ENCODE data around the gene SLC26A8. TPM values are rescaled to one million over a fixed set of nuclear protein-coding genes. Genes with fewer than 3 reads are reported as not detected.

Gene SLC26A8
- total RNA-seq, 1 donor = under 0.01 TPM

DNA sequence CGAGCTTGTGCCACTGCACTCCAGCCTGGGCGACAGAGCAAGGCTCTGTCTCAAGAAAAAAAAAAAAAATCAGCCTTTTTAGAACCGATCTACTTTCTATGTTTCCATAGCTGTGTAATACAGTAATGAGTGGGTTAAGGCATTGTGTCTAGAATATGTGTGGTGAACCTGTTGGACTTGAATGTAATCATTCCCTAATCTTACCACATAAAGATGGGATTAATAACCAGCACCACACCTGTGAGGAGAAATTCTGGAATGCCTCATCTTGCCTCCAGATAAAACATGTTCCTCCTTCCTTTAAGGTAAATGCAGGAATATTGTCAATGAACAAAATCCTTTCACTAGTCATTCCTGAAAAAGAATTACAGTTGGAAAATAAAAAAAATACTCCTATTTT, 46.8 kb upstream of the SLC26A8 start:
- peaks cover 64% of the 10 kb centered on the region for H3K79me2 ChIP-seq (ENCODE audit: insufficient read depth, low read length)
- no peaks in the 10 kb centered on the region for H3K9me3 ChIP-seq (ENCODE audit: low read depth, low read length)
- no peak overlapping the region for H3K27ac ChIP-seq (ENCODE audit: low read depth, low read length)
- TF ChIP-seq, protein P1, sequence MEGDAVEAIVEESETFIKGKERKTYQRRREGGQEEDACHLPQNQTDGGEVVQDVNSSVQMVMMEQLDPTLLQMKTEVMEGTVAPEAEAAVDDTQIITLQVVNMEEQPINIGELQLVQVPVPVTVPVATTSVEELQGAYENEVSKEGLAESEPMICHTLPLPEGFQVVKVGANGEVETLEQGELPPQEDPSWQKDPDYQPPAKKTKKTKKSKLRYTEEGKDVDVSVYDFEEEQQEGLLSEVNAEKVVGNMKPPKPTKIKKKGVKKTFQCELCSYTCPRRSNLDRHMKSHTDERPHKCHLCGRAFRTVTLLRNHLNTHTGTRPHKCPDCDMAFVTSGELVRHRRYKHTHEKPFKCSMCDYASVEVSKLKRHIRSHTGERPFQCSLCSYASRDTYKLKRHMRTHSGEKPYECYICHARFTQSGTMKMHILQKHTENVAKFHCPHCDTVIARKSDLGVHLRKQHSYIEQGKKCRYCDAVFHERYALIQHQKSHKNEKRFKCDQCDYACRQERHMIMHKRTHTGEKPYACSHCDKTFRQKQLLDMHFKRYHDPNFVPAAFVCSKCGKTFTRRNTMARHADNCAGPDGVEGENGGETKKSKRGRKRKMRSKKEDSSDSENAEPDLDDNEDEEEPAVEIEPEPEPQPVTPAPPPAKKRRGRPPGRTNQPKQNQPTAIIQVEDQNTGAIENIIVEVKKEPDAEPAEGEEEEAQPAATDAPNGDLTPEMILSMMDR (IDR thresholded peaks at IDR 0.05; ENCODE audit: extremely low read depth, low read depth, low read length) = no peak
- H3K4me1 ChIP-seq (ENCODE audit: insufficient read depth, low read length) = peaks cover 6% of the 10 kb centered on the region
- H3K4me3 ChIP-seq (ENCODE audit: insufficient read depth, low read length) = no peak overlapping the region
- no peaks in the 10 kb centered on the region for H3K27me3 ChIP-seq (ENCODE audit: insufficient read depth, low read length)
- no peak overlapping the region for H2AFZ ChIP-seq (ENCODE audit: low read length)
- no peak for DNase-seq (ENCODE audit: insufficient read length, low spot score, missing footprints)
- no peaks in the 10 kb centered on the region for H3K36me3 ChIP-seq (ENCODE audit: insufficient read depth, low read length)
- H4K20me1 ChIP-seq (ENCODE audit: insufficient read depth, low read length) = peaks cover 47% of the 10 kb centered on the region
- no peak overlapping the region for H3K4me2 ChIP-seq (ENCODE audit: insufficient read depth, low read length)

DNA sequence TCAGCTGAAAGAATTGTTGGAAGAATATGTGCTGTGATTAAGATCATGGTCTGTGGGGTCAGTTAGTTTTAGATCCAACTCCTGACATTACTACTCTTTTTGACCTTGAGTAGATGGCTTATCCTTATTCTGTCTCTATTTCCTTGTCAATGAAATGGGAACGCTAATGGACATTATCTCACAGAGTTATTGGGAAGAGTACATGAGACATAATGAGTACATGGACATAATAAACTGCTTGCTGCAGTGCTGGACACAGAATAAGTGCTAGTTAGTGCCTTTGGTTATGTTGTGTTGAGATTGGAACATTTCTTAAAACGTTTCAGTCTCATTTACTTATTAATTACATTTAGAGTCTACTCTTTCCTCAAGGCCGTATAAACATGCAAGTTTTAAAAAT, 45.8 kb upstream of the SLC26A8 start:
- no peak overlapping the region for H3K27ac ChIP-seq (ENCODE audit: low read depth, low read length)
- no peak overlapping the region for H2AFZ ChIP-seq (ENCODE audit: low read length)
- no peak overlapping the region for H3K4me3 ChIP-seq (ENCODE audit: insufficient read depth, low read length)
- H3K36me3 ChIP-seq (ENCODE audit: insufficient read depth, low read length) = no peaks in the 10 kb centered on the region
- no peaks in the 10 kb centered on the region for H3K27me3 ChIP-seq (ENCODE audit: insufficient read depth, low read length)
- DNase-seq (ENCODE audit: insufficient read length, low spot score, missing footprints) = no peak
- peaks cover 56% of the 10 kb centered on the region for H4K20me1 ChIP-seq (ENCODE audit: insufficient read depth, low read length)
- peaks cover 14% of the 10 kb centered on the region for H3K4me1 ChIP-seq (ENCODE audit: insufficient read depth, low read length)
- peaks cover 74% of the 10 kb centered on the region for H3K79me2 ChIP-seq (ENCODE audit: insufficient read depth, low read length)
- TF ChIP-seq, protein P1 (IDR thresholded peaks at IDR 0.05; ENCODE audit: extremely low read depth, low read depth, low read length) = no peak
- no peak overlapping the region for H3K4me2 ChIP-seq (ENCODE audit: insufficient read depth, low read length)
- no peaks in the 10 kb centered on the region for H3K9me3 ChIP-seq (ENCODE audit: low read depth, low read length)

DNA sequence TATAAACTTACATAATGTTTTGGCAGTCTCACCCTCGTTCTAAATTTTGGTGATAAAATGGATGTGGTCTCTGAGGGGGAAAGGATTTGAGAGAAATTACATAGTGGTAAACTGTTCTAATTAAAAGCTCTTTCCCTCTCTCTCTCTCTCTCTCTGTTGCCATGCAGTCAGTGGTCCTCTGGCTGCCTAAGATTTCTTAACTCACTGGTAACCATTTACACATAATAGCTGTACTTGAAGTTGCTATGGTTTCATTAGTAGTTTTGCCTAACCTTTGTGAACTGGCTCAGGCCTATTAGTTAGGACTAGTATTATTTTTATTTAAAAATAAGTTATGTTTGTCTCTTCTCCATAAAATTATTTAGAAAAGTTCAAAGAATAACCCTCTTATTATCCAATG, 45.1 kb upstream of the SLC26A8 start:
- peaks cover 81% of the 10 kb centered on the region for H3K79me2 ChIP-seq (ENCODE audit: insufficient read depth, low read length)
- H3K27me3 ChIP-seq (ENCODE audit: insufficient read depth, low read length) = no peaks in the 10 kb centered on the region
- peaks cover 21% of the 10 kb centered on the region for H3K4me1 ChIP-seq (ENCODE audit: insufficient read depth, low read length)
- H3K4me2 ChIP-seq (ENCODE audit: insufficient read depth, low read length) = no peak overlapping the region
- H3K36me3 ChIP-seq (ENCODE audit: insufficient read depth, low read length) = no peaks in the 10 kb centered on the region
- no peaks in the 10 kb centered on the region for H3K9me3 ChIP-seq (ENCODE audit: low read depth, low read length)
- no peak overlapping the region for H3K27ac ChIP-seq (ENCODE audit: low read depth, low read length)
- no peak overlapping the region for H2AFZ ChIP-seq (ENCODE audit: low read length)
- H3K4me3 ChIP-seq (ENCODE audit: insufficient read depth, low read length) = no peak overlapping the region
- DNase-seq (ENCODE audit: insufficient read length, low spot score, missing footprints) = no peak
- TF ChIP-seq, protein P1 (IDR thresholded peaks at IDR 0.05; ENCODE audit: extremely low read depth, low read depth, low read length) = no peak
- peaks cover 62% of the 10 kb centered on the region for H4K20me1 ChIP-seq (ENCODE audit: insufficient read depth, low read length)

DNA sequence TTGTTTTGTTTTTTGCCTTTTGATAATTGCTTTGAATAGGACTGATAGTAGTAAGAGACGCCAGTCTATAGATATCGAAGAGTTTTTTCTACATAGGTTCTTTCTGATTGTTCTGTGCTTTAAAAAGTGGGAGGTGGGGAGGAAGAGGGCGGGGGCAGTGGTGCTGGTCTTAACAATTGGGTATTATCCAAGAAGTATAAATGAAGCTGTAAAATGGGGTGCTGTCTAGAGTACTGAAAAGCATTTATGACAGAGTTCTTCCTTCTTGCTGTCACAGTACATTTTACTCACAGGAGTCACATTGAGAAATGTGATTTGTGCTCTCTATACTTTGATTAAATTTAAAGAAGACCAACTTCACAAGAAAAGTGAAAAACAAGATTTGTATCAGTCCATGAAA, 44.1 kb upstream of the SLC26A8 start:
- Histone ChIP-seq H3K27me3 (ENCODE audit: insufficient read depth, low read length) (no peaks in the 10 kb centered on the region), H3K4me1 (ENCODE audit: insufficient read depth, low read length) (peaks cover 29% of the 10 kb centered on the region), H3K79me2 (ENCODE audit: insufficient read depth, low read length) (peaks cover 86% of the 10 kb centered on the region), H3K9me3 (ENCODE audit: low read depth, low read length) (no peaks in the 10 kb centered on the region), H3K4me3 (ENCODE audit: insufficient read depth, low read length) (no peak overlapping the region), H3K36me3 (ENCODE audit: insufficient read depth, low read length) (no peaks in the 10 kb centered on the region), H3K27ac (ENCODE audit: low read depth, low read length) (no peak overlapping the region), H2AFZ (ENCODE audit: low read length) (no peak overlapping the region), H4K20me1 (ENCODE audit: insufficient read depth, low read length) (peaks cover 60% of the 10 kb centered on the region), H3K4me2 (ENCODE audit: insufficient read depth, low read length) (no peak overlapping the region)
- no peak for DNase-seq (ENCODE audit: insufficient read length, low spot score, missing footprints)
- TF ChIP-seq, protein P1 (IDR thresholded peaks at IDR 0.05; ENCODE audit: extremely low read depth, low read depth, low read length) = no peak

Measured in osteoblast (primary cell).